T-helper 1 cell (primary cell): ENCODE data around the gene MAZ.
A peak's percentile ranks its signal among the peaks of the same experiment; 100 is the strongest.
"Not testable (repeated sequence)": the region's sequence is repeated elsewhere in the genome, so short reads cannot be mapped to it uniquely, and the experiment has no call there.

Source experiments
- DNase-seq, 5 donors: peaks; one replicate each; pipeline ENCODE4 v3.0.0-alpha.2; 2012 to 2020

The MAZ gene

GRCh38 chr16:29825145-29826044 lies 19.1 kb downstream of the MAZ start:
- DNase-seq = peak in 1 of 5 donors; percentile 75

DNA sequence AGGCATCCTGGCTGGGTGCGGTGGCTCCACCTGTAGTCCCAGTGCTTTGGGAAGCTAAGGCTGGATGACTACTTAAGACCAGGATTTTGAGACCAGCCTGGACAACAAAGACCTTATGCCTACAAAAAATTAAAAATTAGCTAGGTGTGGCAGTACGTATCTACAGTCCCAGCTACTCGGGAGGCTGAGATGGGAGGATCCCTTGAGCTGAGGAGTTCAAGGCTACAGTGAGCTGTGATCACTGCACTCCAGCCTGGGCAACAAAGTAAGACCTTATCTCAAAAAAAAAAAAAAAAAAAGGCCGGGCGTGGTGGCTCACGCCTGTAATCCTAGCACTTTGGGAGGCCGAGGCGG lies 20.0 kb downstream of the MAZ start:
- no peak for DNase-seq

DNA sequence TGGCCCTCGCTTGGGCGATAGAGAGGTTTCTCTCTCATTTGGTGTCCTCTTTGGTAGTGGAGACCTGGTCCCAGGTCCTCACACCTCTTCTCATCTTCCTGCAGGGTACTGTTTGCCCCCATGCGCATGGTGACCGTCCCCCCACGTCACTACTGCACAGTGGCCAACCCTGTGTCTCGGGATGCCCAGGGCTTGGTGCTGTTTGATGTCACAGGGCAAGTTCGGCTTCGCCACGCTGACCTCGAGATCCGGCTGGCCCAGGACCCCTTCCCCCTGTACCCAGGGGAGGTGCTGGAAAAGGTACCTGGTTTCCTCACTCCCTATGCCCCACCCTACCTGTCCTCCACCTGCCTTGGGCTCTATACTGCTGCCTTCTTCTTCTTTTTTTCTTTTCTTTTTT lies 24.4 kb downstream of the MAZ start:
- no peak for DNase-seq

DNA sequence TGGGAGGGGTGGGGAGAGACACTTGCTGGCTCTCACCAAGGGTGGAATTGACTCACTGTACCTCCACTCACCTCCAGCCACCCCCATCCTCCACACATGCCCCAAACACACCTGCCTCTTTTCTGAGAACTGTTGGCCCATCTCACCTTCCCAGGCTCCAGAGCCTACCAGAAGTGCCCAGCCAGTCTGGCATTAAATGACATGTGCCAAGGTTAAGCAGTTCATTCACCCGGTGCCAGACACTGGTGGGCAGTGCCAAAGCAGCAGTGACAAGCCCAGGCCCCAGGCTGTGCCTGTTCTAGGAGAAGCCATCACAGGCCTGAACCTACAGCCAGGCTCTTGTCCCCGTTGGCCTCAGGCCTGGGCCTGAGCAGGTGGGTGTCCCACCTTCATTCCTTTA lies 25.2 kb downstream of the MAZ start:
- DNase-seq = no peak

DNA sequence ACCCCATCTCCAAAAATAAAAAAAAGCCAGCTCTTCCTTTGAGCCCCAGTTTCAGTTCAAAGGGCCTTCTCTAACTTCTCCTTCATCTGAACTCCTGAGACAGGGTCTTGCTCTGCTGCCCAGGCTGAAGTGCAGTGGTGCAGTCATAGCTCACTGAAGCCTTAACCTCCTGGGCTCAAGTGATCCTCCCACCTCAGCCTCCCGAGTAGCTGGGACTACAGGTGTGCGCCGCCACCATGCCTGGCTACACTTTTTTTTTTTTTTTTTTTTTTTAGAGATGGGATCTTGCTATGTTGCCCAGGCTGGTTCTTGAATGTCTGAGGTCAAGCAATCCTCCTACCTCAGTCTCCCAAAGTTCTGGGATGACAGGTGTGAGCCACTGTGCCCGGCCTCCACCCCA lies 26.9 kb downstream of the MAZ start:
- not testable (repeated sequence) for DNase-seq

GRCh38 chr16:29834079-29834478 lies 27.8 kb downstream of the MAZ start:
- DNase-seq = no peak

- no peak for DNase-seq
These were observed 29.6 kb downstream of the MAZ start for GRCh38 chr16:29835926-29836325.

- no peak for DNase-seq
These were observed 30.3 kb downstream of the MAZ start for GRCh38 chr16:29836623-29837022.

- DNase-seq = no peak
These were observed 31.5 kb downstream of the MAZ start for GRCh38 chr16:29837841-29838240.

DNA sequence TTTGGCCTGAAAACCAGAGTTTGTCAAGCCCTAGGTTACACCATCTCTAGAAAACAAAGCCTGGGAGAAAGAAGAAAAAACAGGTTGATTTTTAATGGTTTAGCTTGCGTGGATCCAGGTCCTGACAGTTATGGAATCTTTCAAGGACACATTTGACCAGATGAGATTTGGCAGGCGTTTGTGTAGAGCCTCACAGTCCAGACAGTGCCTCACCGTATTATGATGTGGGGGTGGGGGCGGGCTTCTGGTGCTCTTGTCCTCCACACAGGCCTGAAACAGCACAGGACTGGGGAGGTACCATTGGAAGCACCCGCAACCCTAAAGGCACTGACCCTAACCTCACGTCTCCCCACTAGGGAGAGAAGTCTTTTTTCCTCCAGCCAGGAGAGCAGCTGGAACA lies 33.5 kb downstream of the MAZ start:
- no peak for DNase-seq

GRCh38 chr16:29840240-29840639 lies 33.9 kb downstream of the MAZ start:
- DNase-seq = no peak

- no peak for DNase-seq
These were observed 35.3 kb downstream of the MAZ start for GRCh38 chr16:29841631-29842030.

- DNase-seq = no peak
These were observed 36.5 kb downstream of the MAZ start for GRCh38 chr16:29842732-29843346.

DNA sequence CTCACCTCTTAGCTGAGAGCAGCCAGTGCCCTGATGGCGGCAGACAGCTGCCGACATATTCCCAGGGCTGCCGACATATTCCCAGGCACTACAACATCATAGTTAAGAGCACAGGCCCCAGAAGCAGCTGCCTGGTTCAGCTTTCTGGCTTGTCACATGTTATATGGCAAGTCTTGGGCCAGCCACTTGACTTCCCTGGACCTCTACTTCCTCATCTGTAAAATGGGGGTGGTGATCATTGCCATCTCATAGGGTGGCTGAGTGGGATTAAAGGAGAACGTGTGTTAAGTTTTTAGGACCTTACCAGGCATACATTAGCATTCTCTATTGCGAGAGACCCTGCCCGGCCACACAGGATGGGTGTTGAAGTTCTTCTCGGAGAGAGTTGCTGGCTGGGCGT lies 37.6 kb downstream of the MAZ start:
- no peak for DNase-seq

- DNase-seq = no peak
These were observed 38.4 kb downstream of the MAZ start for GRCh38 chr16:29844575-29845331.

DNA sequence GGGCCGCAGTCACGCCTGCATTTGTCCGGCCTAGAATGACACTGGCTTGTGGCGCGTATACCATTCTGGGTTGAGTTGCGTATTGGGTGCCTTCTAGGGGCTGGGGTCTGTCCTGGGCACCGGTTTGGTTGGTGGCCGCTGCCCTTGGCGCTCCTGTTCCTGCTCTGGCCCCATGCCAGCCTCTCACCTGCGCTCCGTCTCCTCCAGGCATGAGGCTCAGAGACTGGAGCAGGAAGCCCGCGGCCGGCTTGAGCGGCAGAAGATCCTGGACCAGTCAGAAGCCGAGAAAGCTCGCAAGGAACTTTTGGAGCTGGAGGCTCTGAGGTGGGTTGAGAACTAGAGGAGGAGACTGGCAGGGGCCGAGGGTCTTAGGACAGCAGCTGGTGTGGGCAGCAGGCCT lies 39.3 kb downstream of the MAZ start:
- no peak for DNase-seq

- peak; percentile 54 to 79 (median 74) for DNase-seq
These were observed 42.3 kb downstream of the MAZ start for GRCh38 chr16:29848420-29849297.

GRCh38 chr16:29849505-29849904 lies 43.2 kb downstream of the MAZ start:
- DNase-seq = no peak

DNA sequence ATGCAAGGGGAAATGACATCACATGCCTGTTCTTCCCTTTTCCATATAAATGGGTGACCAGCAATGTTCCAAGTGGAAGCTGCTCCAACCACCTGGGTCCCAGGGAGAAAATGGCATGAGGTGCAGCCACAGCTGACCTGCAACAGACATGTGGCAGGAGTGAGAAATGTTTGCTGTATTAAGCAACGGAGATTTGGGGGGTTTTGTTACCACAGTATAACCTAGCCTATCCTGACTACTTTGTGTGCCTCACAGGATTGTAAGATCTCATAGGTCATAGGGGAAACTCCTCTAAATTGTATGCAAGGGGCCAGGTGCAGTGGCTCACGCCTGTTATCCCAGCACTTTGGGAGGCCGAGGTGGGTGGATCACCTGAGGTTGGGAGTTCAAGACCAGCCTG lies 44.7 kb downstream of the MAZ start:
- no peak for DNase-seq

DNA sequence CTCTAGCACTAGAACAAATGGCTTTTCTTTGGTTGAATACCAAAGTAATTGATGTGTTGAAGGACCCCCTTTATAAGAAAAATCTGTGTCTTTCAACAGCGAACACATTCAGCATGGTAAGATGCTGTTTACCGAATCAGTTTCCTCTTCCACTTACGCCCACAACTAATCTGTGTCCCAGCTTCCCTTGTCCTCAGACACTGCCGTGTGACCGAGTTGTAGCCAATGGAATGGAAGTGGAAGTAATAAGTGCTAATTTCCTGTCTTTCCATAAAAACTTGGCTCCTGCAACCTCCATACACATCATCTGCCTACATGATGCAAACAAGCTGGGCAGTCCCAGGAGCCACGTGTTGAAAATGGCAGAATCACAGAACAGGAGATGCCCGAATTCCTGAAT lies 46.3 kb downstream of the MAZ start:
- no peak for DNase-seq

GRCh38 chr16:29854520-29855100 lies 48.3 kb downstream of the MAZ start:
- DNase-seq = no peak

DNA sequence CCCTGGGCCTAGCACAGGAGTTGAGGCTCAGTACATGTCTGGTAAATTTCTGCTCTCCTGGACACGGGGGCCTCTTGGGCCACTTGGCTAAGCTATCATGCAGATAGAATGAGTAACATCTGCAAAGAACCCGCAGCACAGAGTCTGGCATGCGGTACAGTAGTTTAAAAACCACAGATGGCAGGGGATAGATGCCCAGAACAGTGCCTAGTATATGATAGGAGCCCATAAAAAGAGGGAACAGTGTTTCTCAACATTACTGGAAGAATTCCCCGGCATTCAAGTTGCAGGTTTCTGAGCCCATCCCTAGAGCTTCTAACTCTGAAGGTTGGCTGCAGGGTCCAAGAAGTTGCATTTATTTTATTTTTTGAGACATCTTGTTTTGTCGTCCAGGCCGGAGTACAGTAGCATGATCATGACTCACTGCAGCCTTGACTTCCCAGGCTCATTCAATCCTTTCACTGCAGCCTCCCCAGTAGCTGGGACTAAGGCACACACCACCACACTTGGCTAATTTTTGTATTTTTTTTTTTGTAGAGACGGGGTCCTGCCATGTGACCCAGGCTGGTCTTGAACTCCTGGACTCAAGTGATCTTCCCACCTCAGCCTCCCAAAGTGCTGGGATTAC lies 50.9 kb downstream of the MAZ start:
- no peak for DNase-seq
